HG02938 (cell line): ENCODE results near the gene OXCT1.
"Not testable (repeated sequence)": the region's sequence is repeated elsewhere in the genome, so short reads cannot be mapped to it uniquely, and the experiment has no call there.

ENCODE experiments used
- ATAC-seq: cut with Tn5 transposase; IDR thresholded peaks from one replicate; pipeline ENCODE4 v1.9.1; 2021; ENCODE audit warnings: mild to moderate bottlenecking, moderate library complexity; ENCODE audit not compliant: unreplicated experiment

The OXCT1 gene

GRCh38 chr5:41728281-41728680 lies 141.9 kb downstream of the OXCT1 start:
- ATAC-seq: no peak

GRCh38 chr5:41722359-41722950 lies 147.8 kb downstream of the OXCT1 start:
- no peak for ATAC-seq

GRCh38 chr5:41721516-41721915 lies 148.7 kb downstream of the OXCT1 start:
- ATAC-seq: no peak

- no peak for ATAC-seq
Measured at GRCh38 chr5:41716382-41716781, 153.8 kb downstream of the OXCT1 start.

GRCh38 chr5:41714446-41714845 lies 155.8 kb downstream of the OXCT1 start:
- not testable (repeated sequence) for ATAC-seq

- ATAC-seq: peak; percentile 19
Measured at GRCh38 chr5:41708604-41708940, 161.7 kb downstream of the OXCT1 start.

GRCh38 chr5:41707853-41708603 lies 162.2 kb downstream of the OXCT1 start:
- peak; percentile 86 for ATAC-seq

- peak; percentile 82 for ATAC-seq
Measured at GRCh38 chr5:41695920-41696582, 174.2 kb downstream of the OXCT1 start.

GRCh38 chr5:41686767-41687166 lies 183.5 kb downstream of the OXCT1 start:
- ATAC-seq: no peak

GRCh38 chr5:41686191-41686590 lies 184.0 kb downstream of the OXCT1 start:
- no peak for ATAC-seq

- ATAC-seq: no peak
Measured at GRCh38 chr5:41683181-41683580, 187.0 kb downstream of the OXCT1 start.

- no peak for ATAC-seq
Measured at GRCh38 chr5:41682641-41683040, 187.6 kb downstream of the OXCT1 start.

- no peak for ATAC-seq
Measured at GRCh38 chr5:41681840-41682239, 188.4 kb downstream of the OXCT1 start.
